ENCODE measurements around the gene DNASE1L2.

Gene DNASE1L2

DNA sequence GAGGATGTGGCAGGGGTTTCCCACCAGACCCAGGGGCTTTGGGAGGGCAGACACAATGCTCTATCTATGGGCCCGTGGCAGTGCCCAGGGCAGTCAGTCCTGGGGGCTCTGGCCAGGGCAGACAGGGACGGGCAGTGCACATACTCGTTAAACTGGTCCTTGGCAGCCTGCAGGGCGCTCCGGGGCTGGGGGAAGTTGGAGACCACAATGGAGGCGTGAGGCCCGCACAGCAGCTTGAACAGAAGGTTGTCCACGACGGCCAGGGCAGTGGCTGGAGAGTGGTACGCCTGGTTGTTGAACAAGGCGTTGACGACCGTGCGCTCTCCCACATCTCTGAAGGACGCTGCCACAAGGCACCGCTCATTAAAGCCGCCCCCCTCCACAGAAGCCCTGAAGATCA, 50.3 kb downstream of the DNASE1L2 start:
- no peak for DNase-seq (ENCODE audit: low read depth in 2 of 2)

DNA sequence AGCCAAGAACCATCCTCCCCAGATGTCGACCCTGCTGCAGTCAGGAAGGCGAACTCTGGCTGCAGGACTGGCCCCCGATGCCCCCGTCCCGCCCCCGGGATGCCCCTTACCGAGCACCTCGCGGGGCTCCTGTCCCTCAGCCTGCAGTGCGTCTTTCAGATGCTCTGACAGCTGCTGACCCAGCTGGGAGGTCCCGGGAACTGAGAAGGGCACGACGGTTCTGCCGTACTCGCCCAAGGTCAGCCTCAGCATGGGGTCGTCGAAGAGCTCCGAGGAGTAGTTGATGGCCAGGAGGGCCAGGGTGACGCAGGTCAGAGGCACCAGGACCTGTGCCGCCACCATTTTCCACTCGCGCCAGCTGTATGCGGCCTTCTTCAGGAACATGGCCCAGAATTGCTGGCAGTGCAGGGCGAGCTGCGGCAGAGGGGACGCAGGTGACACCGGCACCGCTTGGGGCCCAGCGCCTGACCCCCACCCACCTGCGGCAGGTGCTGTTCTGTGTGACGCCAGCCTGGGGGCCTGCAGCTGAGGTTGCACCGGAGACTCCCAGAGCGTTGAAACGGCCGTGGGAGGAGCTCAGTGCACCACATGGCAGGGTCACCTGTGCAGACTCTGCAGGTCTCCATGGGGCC, 51.8 kb downstream of the DNASE1L2 start:
- DNase-seq (ENCODE audit: low read depth in 2 of 2): no peak

All from fibroblast of skin of left quadriceps (primary cell).